Activated naive CD4-positive, alpha-beta T cell treated with anti-CD3 and anti-CD28 coated beads for 36 hours (primary cell): ENCODE results near the gene TAF1B. TPM values are rescaled to one million over a fixed set of nuclear protein-coding genes. Genes with fewer than 3 reads are reported as not detected.
A peak's percentile ranks its signal among the peaks of the same experiment; 100 is the strongest.
"Not testable (repeated sequence)": the region's sequence is repeated elsewhere in the genome, so short reads cannot be mapped to it uniquely, and the experiment has no call there.

Experiments
- CTCF ChIA-PET: fragments of 350-600 bp; sonication (Branson Sonifier 250); formaldehyde crosslinking; loops from one replicate; lab custom pipeline; 2021; ENCODE audit warnings: antibody characterized with exemption; lab: Charles Lee
- DNase-seq: peaks from one replicate; pipeline ENCODE4 v3.0.0-alpha.2; 2020
- H3K27ac Mint-ChIP-seq: one replicate; pipeline ENCODE4 v1.8.0; 2021; ENCODE audit warnings: mild to moderate bottlenecking, mixed read lengths
- H3K27me3 Mint-ChIP-seq: one replicate; pipeline ENCODE4 v1.8.0; 2021; ENCODE audit warnings: low read depth, mixed read lengths
- H3K36me3 Mint-ChIP-seq: one replicate; pipeline ENCODE4 v1.8.0; 2021; ENCODE audit warnings: low read depth, mixed read lengths
- H3K4me1 Mint-ChIP-seq: one replicate; pipeline ENCODE4 v1.8.0; 2021; ENCODE audit warnings: low read depth, mixed read lengths
- H3K4me3 Mint-ChIP-seq: one replicate; pipeline ENCODE4 v1.8.0; 2021; ENCODE audit warnings: mild to moderate bottlenecking, moderate library complexity, mixed read lengths
- H3K9me3 Mint-ChIP-seq: one replicate; pipeline ENCODE4 v1.8.0; 2021; ENCODE audit warnings: mixed read lengths
- intact Hi-C: fragments of 100-400 bp; cut with micrococcal nuclease; formaldehyde crosslinking; loops from one replicate; pipeline ENCODE4 v1.15.1; 2023
- total RNA-seq, 2 experiments: library from RNA; stranded (reverse); gene quantifications; one replicate each; pipeline ENCODE4 v1.2.3, GENCODE V29; 2021

TAF1B gene
- total RNA-seq, 2 experiments from 2014 or later = 24.8 to 25.7 TPM

DNA sequence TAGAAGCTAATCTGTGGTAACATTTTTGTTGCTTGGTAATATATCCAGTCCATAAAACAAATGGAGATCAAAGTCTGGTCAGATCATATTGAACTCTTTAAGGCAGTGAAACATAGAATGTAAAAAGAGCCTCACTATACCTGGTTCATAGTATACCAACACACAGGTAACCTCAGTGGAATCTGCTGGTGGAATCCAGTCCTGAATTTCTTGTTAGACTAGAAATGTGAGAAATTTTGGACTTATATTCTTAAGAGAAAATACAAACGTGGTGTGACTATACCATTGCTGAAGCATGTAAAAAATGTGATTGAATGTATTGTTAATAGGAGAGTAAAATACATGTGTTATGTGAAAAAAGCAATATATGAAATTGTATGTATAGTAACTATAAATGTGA is 62.1 kb downstream of the TAF1B start:
- CTCF ChIA-PET = no interaction called here
- no peak overlapping the region for H3K27ac Mint-ChIP-seq
- intact Hi-C loops = no loop called here

DNA sequence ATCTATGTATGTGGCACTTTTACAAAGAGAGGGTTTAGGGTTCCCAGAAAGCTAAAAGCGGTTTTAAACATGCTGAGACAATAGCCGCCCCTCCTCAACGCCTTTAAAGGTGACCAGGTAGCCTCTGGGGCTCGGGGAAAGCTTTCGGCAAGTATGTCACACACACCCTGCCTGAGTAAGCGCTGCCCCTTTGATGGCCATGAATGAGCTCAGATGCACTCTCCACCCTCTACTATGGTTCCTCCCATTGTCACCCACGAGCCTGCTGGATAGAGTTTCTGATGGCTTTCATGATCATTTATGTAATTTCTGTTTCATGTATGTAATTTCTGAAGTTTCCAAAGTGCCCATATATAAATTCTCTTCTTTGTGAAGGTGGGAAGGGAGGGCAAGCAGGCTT is 64.1 kb downstream of the TAF1B start:
- DNase-seq = no peak
- Mint-ChIP-seq H3K9me3 (no peaks in the 10 kb centered on the region), H3K4me1 (no peaks in the 10 kb centered on the region), H3K27ac (no peak overlapping the region), H3K36me3 (peaks cover 3% of the 10 kb centered on the region), H3K4me3 (no peak overlapping the region), H3K27me3 (no peaks in the 10 kb centered on the region)
- CTCF ChIA-PET = no interaction called here
- intact Hi-C loops = no loop called here

More for the DNA sequence above, 62.1 kb downstream of the TAF1B start:
- no peaks in the 10 kb centered on the region for H3K4me1 Mint-ChIP-seq
- no peaks in the 10 kb centered on the region for H3K9me3 Mint-ChIP-seq
- H3K36me3 Mint-ChIP-seq = peaks cover 3% of the 10 kb centered on the region
- DNase-seq = no peak
- H3K27me3 Mint-ChIP-seq = no peaks in the 10 kb centered on the region
- H3K4me3 Mint-ChIP-seq = no peak overlapping the region

DNA sequence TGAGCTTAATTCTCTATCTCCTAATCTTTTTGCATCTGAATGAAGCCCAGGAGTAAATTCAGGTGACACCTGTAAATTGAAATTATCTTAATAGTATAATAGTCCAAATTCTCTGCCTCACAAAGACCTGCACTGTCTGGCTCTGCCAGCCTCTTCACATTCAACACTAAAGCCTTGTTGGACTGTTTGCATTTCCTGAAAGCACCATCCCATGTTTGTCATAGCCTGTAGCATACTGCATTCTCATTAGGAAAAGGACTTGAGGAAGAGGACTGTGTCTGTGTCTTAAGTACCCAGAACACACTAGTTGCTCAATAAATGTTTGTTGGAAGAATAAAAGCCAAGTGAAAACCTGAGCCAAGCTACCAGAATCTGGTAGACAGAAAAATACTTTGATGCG is 65.4 kb downstream of the TAF1B start:
- Mint-ChIP-seq H3K4me1 (no peaks in the 10 kb centered on the region), H3K36me3 (peaks cover 6% of the 10 kb centered on the region)
- CTCF ChIA-PET = no interaction called here

DNA sequence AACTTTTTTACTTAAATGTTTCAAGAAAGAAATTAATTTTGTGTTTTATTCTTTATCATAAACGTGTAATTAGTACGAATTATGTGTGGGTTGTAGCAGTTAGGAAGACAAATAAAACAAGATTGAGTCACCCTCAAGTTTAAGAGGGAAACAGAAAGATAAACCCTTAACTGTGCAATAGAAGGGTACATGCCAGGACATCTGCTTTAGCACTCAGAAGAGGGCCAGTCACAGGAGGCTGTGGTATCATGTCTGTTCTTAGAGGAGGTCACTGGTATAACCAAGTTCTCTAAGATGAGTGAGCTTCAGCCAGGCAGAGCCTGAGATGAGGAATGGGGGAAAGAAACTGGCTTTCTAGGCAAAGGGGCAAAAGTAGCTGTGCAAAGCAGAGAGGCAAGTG is 65.8 kb downstream of the TAF1B start:
- CTCF ChIA-PET = interaction anchor here (0.6 to 0.7 kb wide), 2 partner anchors 75 to 670 kb away, joined by 4 to 5 read pairs; no protein-coding TSS in a partner anchor
- H3K27me3 Mint-ChIP-seq = no peaks in the 10 kb centered on the region
- DNase-seq = no peak
- intact Hi-C loops = no loop called here
- peaks cover 9% of the 10 kb centered on the region for H3K36me3 Mint-ChIP-seq
- peaks cover 2% of the 10 kb centered on the region for H3K4me1 Mint-ChIP-seq
- no peak overlapping the region for H3K27ac Mint-ChIP-seq
- H3K4me3 Mint-ChIP-seq = no peak overlapping the region
- no peaks in the 10 kb centered on the region for H3K9me3 Mint-ChIP-seq

More for the DNA sequence above, 65.4 kb downstream of the TAF1B start:
- no peak overlapping the region for H3K4me3 Mint-ChIP-seq
- H3K27ac Mint-ChIP-seq = no peak overlapping the region
- intact Hi-C loops = no loop called here
- H3K27me3 Mint-ChIP-seq = no peaks in the 10 kb centered on the region
- DNase-seq = no peak
- no peaks in the 10 kb centered on the region for H3K9me3 Mint-ChIP-seq

DNA sequence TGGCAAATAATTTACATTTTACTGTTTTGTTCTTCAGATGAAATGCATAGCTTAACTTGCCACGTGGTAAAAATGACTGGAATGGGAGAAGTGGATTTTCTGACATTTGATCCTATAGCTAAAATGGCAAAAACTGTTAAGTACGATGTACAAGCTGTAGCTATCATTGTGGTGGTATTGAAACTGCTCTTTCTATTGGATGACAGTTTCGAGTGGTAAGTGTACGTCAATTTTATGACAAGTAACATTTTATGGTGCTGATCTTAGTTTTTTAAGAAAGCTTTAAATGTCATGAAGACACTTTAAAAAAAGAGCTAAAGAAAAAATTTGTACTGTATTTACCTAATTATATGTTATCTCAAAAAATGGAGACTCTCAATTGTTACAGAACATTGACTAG is 67.4 kb downstream of the TAF1B start:
- CTCF ChIA-PET = interaction anchor here (1.0 to 1.4 kb wide), 2 partner anchors 68 to 74 kb away, joined by 5 to 6 read pairs; no protein-coding TSS in a partner anchor
- peaks cover 9% of the 10 kb centered on the region for H3K4me1 Mint-ChIP-seq
- no peak overlapping the region for H3K4me3 Mint-ChIP-seq
- no peak overlapping the region for H3K27ac Mint-ChIP-seq
- H3K9me3 Mint-ChIP-seq = no peaks in the 10 kb centered on the region
- intact Hi-C loops = no loop called here
- DNase-seq = no peak
- no peaks in the 10 kb centered on the region for H3K27me3 Mint-ChIP-seq
- peaks cover 15% of the 10 kb centered on the region for H3K36me3 Mint-ChIP-seq

DNA sequence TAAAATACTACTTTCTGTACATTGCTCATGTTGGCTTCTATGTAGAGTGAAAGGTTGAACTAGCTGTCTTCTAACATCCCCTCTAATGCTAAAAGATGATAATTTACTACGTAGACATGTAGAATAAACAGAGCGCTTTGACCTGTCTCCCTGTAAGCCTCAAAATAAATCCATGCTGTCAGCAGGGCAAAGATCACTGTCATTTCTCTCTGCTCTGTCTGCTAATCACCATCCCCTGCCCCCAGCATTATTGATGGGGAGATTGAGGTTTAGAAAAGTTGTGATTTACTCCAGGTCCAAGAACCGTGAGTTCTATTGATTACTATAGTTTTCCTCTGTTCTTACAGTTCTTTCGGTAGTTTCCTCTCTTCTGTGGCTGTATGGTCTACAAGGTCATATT is 69.2 kb downstream of the TAF1B start:
- intact Hi-C loops = no loop called here
- CTCF ChIA-PET = no interaction called here
- H3K27me3 Mint-ChIP-seq = no peaks in the 10 kb centered on the region
- peaks cover 9% of the 10 kb centered on the region for H3K4me1 Mint-ChIP-seq
- H3K27ac Mint-ChIP-seq = no peak overlapping the region
- no peak overlapping the region for H3K4me3 Mint-ChIP-seq
- peaks cover 12% of the 10 kb centered on the region for H3K36me3 Mint-ChIP-seq
- DNase-seq = no peak
- H3K9me3 Mint-ChIP-seq = no peaks in the 10 kb centered on the region

DNA sequence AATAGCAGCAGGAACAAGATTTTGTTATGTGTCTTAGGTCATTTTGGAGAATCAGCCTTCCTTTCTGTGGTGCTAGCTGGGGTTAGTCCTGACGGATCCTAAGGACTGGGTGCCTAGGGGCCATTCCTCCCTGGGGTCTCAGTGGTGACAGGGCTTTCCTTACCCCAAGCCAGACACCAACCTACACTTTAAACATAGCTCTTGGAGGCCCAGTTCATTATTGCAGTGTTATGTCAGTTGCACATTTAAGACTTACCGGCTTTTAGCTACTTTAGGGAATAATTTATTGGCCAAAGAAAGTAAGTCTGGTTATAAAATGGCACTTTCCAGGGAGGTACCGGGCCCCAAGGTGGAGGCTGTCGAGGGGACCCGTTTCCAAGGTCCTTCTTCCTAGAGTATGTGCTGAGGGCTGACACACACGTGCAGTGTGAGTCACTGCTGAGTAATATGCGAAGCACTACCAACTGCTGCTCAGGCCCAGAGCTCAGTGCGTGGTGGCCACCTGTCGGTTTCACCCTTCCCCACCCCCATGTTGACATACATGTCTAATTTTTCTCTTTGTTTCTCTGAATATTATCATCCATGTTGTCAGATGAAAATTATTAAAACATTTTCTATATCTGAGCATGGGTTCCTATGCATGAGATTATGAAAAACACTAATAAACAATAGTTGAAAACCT is 71.3 kb downstream of the TAF1B start:
- intact Hi-C loops = no loop called here
- peaks cover 14% of the 10 kb centered on the region for H3K36me3 Mint-ChIP-seq
- H3K27ac Mint-ChIP-seq = no peak overlapping the region
- CTCF ChIA-PET = interaction anchor here (1.0 to 1.6 kb wide), 2 partner anchors 70 to 100 kb away, joined by 3 read pairs; no protein-coding TSS in a partner anchor
- H3K27me3 Mint-ChIP-seq = no peaks in the 10 kb centered on the region
- DNase-seq = peak; percentile 57
- peaks cover 9% of the 10 kb centered on the region for H3K4me1 Mint-ChIP-seq
- no peaks in the 10 kb centered on the region for H3K9me3 Mint-ChIP-seq
- H3K4me3 Mint-ChIP-seq = no peak overlapping the region

DNA sequence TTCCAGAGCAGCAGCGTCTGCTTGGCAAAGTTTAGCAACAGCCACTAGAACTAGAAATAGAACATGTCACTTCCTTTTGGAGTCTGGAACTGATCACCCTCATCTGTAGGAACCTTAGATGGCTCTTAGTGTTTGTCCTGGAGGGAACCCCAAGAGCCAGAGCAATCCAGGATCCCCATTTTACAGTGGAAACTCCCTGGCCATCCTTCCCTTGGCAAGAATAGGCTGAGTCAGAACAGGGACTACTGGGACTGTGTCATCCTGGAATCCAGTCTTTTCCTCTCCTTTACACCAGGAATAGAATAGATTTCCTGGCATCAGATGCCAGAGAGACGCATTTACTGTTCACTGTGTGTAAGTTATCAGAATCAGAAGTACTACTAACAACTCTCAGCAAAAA is 75.0 kb downstream of the TAF1B start:
- H3K27me3 Mint-ChIP-seq = no peaks in the 10 kb centered on the region
- no peak overlapping the region for H3K4me3 Mint-ChIP-seq
- DNase-seq = no peak
- H3K27ac Mint-ChIP-seq = no peak overlapping the region
- H3K36me3 Mint-ChIP-seq = peaks cover 22% of the 10 kb centered on the region
- no peaks in the 10 kb centered on the region for H3K9me3 Mint-ChIP-seq
- peaks cover 9% of the 10 kb centered on the region for H3K4me1 Mint-ChIP-seq
- CTCF ChIA-PET = interaction anchor here (0.8 kb wide), 1 partner anchor 129 kb away, joined by 3 read pairs; no protein-coding TSS in a partner anchor
- intact Hi-C loops = no loop called here

DNA sequence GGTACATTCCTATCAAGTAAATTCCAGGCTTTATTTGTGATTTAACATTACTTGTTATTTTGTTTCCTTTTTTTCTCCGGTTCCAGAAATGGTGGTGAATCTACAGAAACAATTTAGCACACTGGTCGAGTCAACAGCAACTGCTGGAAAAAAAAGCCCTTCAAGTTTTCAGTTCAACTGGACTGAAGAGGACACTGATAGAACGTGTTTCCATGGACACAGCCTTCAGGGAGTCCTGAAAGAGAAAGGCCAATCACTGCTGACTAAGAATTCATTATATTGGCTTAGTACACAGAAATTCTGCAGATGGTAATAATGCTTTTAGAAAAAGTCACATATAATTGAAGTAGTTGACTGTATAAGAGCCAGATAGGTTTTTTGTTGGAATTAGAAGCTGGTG is 76.2 kb downstream of the TAF1B start:
- no peaks in the 10 kb centered on the region for H3K9me3 Mint-ChIP-seq
- intact Hi-C loops = no loop called here
- CTCF ChIA-PET = interaction anchor here (0.9 kb wide), 1 partner anchor 326 kb away, joined by 3 read pairs; no protein-coding TSS in a partner anchor
- H3K36me3 Mint-ChIP-seq = peaks cover 15% of the 10 kb centered on the region
- H3K4me3 Mint-ChIP-seq = no peak overlapping the region
- peaks cover 3% of the 10 kb centered on the region for H3K4me1 Mint-ChIP-seq
- no peaks in the 10 kb centered on the region for H3K27me3 Mint-ChIP-seq
- H3K27ac Mint-ChIP-seq = no peak overlapping the region
- no peak for DNase-seq

DNA sequence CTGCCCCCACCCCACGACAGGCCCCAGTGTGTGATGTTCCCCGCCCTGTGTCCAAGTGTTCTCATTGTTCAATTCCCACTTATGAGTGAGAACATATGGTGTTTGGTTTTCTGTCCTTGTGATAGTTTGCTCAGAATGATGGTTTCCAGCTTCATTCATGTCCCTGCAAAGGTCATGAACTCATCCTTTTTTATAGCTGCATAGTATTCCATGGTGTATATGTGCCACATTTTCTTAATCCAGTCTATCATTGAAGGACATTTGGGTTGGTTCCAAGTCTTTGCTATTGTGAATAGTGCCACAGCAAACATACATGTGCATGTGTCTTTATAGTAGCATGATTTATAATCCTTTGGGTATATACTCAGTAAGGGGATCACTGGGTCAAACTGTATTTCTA is 83.7 kb downstream of the TAF1B start:
- H3K9me3 Mint-ChIP-seq, intact Hi-C loops, H3K4me1 Mint-ChIP-seq, H3K27ac Mint-ChIP-seq, DNase-seq, H3K27me3 Mint-ChIP-seq, H3K4me3 Mint-ChIP-seq, CTCF ChIA-PET: not testable (repeated sequence)
- H3K36me3 Mint-ChIP-seq = peaks cover 54% of the 10 kb centered on the region

DNA sequence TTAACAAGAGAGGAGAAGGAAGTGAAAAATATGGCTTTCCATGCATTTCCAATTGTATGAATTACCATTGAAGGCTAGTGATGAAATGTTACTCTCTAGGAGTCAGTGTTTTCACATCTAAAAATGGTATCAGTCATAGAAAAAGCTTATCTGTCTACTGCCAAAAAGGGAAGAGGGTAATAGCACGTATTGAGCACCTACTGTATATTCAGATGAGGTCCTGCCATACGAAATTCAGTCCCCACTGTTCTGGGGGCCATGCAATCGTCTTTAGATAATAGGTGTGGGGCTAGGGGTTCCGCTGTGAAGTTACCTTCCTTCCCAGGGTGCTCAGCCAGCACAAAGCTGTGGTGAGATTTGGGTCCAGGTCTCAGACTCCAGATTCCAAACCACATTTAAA is 94.0 kb downstream of the TAF1B start:
- DNase-seq = no peak
- peaks cover 10% of the 10 kb centered on the region for H3K36me3 Mint-ChIP-seq
- H3K9me3 Mint-ChIP-seq = no peaks in the 10 kb centered on the region
- CTCF ChIA-PET = interaction anchor here (0.6 kb wide), 1 partner anchor 122 kb away, joined by 3 read pairs; no protein-coding TSS in a partner anchor
- H3K27me3 Mint-ChIP-seq = no peaks in the 10 kb centered on the region
- no peak overlapping the region for H3K4me3 Mint-ChIP-seq
- intact Hi-C loops = no loop called here
- no peaks in the 10 kb centered on the region for H3K4me1 Mint-ChIP-seq
- H3K27ac Mint-ChIP-seq = no peak overlapping the region

DNA sequence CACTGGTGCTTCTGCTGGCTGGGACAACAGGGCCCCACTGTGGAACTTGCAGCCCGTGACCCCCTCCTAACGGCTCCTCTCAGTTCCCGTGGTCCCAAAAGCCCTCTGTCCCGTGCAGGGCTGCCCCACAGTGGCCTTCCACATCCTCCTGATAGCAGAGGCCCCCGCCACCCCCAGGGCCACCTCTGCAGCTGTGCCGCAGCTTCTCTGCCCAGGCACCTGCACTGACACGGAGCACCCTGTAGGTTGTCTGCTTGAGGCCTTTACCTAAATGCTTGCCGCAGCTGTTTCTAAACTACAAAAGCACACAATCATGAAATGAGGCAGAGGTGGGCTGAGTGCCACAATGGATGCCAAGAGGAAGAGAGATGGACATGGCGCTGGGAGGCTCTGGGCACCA is 94.7 kb downstream of the TAF1B start:
- Mint-ChIP-seq H3K27me3 (no peaks in the 10 kb centered on the region), H3K36me3 (peaks cover 8% of the 10 kb centered on the region), H3K4me3 (no peak overlapping the region), H3K4me1 (no peaks in the 10 kb centered on the region), H3K9me3 (no peaks in the 10 kb centered on the region), H3K27ac (no peak overlapping the region)
- no peak for DNase-seq
- intact Hi-C loops = no loop called here
- CTCF ChIA-PET = interaction anchor here (0.6 kb wide), 1 partner anchor 122 kb away, joined by 3 read pairs; no protein-coding TSS in a partner anchor
